Fibroblast of skin of abdomen (primary cell): ENCODE results near the gene OR1L6. TPM values are rescaled to one million over a fixed set of nuclear protein-coding genes. Genes with fewer than 3 reads are reported as not detected.

Source experiments
- DNase-seq: peaks from one replicate; pipeline ENCODE4 v3.0.0-alpha.2; 2013
- polyA plus RNA-seq, 2 experiments: library from polyadenylated mRNA; unstranded; fragments of 120-200 nt; gene quantifications; one replicate each; pipeline ENCODE4 v1.2.1, GENCODE V29; 2013; ENCODE audit not compliant: insufficient read length in 2 of 2

OR1L6 gene, protein sequence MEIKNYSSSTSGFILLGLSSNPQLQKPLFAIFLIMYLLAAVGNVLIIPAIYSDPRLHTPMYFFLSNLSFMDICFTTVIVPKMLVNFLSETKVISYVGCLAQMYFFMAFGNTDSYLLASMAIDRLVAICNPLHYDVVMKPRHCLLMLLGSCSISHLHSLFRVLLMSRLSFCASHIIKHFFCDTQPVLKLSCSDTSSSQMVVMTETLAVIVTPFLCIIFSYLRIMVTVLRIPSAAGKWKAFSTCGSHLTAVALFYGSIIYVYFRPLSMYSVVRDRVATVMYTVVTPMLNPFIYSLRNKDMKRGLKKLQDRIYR
- polyA plus RNA-seq (2013, experiment 1 of 2; ENCODE audit: insufficient read length), result not detected
- polyA plus RNA-seq (2013, experiment 2 of 2; ENCODE audit: insufficient read length), result not detected

DNA sequence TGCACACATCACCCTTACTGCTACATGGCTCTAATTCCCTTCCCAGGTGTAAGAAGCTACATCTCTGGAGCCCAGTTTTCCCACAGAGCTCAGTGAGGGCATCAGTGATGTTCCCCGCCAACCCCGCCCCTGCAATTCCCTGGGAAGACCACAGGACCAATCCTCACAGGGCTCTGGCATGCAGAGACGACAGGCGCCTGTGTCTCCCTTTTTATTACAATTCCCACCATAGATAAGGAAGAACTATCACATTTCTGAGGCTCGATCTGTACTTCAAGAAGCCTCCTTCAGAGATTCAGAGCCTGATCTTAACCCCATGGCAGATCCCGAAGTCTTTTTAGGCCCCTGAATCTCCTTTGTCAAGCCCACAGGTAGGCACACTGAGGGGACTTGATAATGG is at the start of gene OR1L6:
OR1L6 (plus strand) TSS at position 301 of the 400 bp plus-strand sequence. CDS start 7,545 bp downstream, outside the sequence.
- no peak for DNase-seq

DNA sequence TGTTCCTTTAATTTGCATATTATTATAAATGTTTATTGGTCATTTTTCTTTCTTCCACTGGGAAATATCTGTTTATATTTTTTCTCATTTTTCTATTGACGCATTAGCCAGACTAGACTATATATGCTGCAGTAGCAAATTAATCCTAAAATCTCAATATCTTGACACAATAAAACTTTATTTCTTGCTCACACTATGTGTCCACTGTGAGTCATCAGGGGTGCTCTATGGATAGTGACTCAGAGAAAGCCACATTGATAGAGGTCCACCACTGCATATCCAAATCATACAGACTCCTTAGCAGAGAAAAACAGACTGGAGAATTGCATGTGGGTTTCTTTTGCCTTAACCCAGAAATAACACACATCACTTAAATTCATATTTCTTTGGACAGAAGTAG is 46.4 kb upstream of the OR1L6 start:
- no peak for DNase-seq

DNA sequence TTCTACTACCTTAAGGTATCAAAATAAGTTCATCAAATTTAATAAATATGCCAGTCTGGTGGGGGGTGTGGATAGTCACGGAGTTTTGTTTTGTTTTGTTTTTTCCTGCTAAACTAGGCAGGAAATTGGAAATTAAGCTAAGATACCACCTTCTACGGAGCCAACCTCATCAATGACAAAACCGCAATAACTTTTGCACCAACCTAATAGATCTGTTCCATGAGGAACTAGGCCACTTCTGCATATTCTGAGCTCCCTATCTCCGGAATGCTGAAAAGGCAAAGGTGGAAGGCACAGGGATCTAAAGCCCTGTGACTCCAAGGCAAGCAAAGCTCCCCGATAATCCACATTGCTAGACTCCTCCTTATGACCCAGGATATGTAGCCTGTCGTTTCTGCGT is 24.1 kb upstream of the OR1L6 start:
- no peak for DNase-seq

DNA sequence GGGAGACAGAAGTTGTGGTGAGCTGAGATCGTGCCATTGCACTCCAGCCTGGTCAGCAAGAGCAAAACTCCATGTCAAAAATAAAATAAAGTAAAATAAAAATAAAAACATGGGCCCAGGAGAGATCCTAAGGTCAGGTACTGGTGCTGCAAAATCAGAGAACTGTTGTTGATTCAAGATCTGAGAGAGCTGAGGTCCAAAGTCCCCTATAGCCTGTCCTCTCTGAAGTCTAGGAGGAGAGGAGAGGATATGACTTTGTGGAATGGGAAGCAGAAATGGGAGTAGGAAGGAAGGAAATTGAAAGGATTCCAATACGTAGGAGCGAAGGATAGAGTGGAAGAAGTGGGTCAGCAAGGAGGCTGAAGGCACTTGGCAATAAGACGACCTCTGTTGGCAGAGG is 22.9 kb upstream of the OR1L6 start:
- no peak for DNase-seq

DNA sequence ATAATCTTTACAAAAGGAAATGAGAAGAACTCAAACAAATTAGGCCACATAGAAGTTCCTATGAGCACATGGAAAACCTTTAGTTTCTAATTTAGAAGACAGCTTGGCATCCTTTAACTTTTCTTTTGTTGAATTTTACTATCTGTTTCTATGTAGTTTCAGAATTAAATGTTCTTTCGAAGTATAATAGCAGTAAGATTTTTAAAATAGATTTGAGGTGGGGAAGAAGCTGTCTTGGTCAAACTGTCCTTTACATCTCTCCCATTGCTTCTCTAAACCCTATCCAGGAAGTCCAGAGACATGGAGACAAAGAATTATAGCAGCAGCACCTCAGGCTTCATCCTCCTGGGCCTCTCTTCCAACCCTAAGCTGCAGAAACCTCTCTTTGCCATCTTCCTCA is 18.4 kb upstream of the OR1L6 start, which contains the start of gene OR1L4:
OR1L4 (plus strand) TSS at position 301 of the 400 bp plus-strand sequence; CDS start at position 301, 0 bp downstream.
- DNase-seq, result no peak

DNA sequence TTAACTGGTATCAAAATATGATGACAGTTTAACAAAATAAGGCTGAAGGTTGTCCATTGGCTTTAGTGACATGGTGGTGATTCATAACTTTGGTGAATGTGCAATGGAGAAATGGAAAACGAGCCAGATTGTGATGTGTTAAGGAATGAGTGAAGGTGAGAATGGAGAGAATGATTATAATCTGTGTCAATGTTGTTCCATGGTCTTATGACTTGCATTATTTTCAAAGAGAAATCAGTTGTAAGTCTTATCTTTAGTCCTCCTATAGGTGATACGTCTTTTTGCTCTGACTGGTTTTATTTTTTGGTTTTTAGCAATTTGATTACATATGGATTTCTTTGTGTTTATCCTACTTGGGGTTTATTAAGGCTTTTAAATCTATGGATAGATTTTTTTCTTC is 12.7 kb downstream of the OR1L6 start:
- no peak for DNase-seq

DNA sequence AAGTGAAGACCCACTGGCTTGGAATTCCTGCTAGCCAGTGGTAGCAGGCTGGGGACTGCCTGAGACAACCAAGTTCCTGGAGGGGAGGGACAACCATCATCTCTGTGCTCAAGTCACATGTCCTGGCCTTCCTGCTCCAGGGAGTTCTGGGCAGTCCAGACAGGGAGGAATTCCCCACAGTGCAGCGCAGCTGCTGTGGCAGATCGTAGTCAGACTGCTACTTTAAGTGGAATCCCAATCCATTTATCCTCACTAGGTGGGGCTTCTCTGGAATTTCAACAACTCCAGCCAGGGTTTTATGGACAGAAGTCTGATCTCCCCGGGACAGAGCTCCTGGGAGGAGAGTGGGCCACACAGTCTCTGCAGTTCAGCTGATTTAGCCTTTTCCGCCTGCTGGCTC is 25.7 kb downstream of the OR1L6 start:
- DNase-seq, result no peak

DNA sequence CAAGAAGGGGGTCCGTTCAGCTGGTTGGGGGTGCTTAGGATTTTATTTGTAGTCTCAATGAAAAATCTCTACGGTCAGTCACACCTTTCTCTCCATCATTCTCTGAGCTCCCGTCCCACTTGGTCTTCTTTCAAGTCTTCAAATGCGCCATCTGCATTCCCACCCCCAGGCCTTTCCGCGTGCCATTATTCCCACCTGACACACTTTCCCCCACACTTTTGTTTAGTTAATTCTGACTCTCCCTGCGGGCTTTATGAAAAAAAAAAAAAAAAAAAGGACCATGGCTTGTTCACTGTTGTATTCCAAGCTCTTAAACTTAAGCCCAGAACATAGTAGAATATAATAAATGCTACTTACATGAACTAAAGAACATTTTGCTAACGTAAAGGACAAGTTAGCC is 34.9 kb downstream of the OR1L6 start:
- DNase-seq, result no peak

DNA sequence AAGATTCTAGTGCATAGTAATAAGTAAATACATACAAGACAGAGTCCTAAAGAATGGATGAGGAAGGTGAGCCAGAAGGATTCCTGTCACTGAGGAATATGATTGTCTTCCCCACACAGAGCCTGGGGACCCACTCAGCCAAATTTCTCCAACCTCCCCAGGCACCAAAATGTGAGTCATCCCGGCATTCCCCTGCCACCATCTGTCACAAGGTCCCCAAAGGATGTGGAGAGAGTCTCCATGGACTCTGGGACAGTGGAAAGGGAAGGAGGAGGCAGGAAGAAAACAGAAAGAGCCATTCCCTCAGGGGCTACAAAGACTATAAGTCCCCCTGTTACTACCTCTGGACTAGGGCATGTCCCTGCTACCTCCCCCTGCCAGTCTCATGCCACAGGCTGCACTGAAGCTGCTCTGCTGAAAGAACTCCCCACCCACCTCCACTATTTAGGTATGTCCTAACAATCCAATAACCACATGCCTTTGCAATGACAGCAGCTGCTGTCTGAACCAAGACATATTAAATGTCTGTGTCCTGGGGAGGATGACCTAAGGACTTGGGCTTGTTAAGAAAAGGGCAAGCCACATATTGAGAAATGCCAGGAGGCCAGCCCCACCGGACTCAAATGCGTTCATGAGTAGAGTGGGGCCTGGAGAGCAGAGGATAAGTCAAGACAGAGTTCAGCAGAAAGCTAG is 36.0 kb downstream of the OR1L6 start:
- DNase-seq, result peak; percentile 1

DNA sequence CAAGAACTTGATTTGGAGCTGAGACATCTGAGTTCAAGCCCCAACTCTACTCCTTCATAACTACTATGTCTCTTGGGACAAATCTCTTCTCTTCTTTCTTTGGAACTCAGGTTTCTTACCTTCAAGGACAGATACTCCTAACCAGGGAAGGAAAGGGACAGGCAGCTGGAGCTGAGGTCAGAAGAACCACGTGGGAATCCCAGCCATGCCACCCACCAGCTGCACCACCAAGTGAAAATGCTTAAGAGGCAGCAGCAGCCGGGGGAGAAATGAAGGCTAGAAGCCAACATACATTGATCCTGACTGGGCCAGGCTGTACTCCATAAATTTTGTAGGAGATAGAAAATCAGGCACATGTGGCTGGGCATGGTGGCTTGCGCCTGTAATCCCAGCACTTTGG is 37.1 kb downstream of the OR1L6 start:
- DNase-seq, result no peak

DNA sequence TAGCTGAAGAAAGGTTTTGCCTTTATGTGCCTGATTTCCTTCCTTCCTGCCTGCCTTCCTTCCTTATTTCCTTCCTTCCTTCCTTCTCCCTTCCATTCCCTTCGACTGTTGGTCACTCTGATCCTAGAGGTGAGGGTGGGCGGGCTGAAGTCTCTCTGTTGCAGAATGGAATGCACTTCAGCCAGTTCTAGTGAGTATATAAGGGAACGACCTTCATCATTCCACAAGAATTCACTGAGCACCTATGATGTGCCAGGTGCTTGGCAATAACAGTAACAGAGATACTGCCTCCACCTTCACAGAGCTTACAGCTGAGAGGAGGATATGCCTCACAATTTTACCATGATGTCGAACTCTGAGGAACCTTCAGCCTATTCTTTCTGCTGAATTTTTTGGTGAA is 37.9 kb downstream of the OR1L6 start:
- no peak for DNase-seq

DNA sequence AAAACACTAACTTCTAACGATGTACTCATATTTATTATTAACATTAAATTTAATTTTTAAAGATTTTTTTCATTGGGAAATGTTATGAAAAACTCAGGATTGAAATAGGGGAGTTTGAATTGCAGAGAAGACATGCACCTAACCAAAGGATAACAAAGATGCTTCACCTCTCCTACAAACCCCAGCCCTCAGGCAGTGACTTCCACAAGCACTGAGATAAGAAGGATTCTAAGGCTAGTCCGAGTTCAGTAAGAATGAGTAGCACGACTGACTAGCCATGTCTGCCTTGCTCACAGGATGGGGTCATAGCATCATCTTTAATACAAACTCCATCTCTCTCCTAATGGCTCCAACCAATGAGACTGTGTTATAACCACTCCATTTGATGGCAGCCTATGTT is 39.6 kb downstream of the OR1L6 start:
- no peak for DNase-seq

DNA sequence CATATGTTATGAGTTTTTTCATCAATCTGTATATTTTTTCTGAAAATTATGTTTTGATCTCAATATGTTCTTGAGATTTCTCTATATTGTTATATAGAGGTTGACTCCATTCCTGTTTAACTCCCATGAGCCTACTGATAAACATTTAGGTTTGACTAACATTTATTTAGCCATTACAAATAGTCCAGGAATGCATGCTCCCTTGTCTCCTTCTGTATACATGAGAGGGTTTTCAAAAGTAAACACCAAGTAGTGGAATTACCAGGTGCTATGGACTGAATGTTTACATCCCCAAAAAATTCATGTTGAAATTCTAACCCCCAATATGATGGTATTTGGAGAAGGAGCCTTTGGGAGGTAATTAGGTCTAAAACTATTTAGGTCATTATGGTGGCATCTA is 43.2 kb downstream of the OR1L6 start:
- no peak for DNase-seq

DNA sequence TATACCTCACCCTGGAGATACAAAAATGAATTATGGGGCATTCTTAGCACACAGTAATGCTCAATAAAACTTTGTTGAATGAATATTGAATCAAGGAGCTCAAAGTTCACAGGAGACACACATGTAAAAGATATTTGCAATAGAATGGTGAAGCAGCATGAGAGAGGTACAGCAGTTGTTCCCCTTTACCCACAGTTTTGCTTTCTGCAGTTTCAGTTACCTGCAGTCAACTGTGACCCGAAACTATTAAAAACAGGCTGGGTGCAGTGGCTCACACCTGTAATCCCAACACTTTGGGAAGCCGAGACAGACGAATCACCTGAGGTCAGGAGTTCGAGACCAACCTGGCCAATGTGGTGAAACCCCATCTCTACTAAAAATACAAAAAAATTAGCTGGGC is 44.2 kb downstream of the OR1L6 start:
- no peak for DNase-seq

DNA sequence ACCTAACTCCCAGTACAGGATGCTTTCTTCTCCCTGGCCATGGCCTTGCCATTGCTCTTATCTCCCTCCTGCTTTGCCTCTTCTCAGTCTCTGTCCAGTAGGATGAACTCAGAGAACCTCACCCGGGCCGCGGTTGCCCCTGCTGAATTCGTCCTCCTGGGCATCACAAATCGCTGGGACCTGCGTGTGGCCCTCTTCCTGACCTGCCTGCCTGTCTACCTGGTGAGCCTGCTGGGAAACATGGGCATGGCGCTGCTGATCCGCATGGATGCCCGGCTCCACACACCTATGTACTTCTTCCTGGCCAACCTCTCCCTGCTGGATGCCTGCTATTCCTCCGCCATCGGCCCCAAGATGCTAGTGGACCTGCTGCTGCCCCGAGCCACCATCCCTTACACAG is 46.7 kb downstream of the OR1L6 start, which contains the start of gene OR5C1:
OR5C1 (plus strand) TSS at position 103 of the 400 bp plus-strand sequence; CDS start at position 103, 0 bp downstream.
- no peak for DNase-seq

DNA sequence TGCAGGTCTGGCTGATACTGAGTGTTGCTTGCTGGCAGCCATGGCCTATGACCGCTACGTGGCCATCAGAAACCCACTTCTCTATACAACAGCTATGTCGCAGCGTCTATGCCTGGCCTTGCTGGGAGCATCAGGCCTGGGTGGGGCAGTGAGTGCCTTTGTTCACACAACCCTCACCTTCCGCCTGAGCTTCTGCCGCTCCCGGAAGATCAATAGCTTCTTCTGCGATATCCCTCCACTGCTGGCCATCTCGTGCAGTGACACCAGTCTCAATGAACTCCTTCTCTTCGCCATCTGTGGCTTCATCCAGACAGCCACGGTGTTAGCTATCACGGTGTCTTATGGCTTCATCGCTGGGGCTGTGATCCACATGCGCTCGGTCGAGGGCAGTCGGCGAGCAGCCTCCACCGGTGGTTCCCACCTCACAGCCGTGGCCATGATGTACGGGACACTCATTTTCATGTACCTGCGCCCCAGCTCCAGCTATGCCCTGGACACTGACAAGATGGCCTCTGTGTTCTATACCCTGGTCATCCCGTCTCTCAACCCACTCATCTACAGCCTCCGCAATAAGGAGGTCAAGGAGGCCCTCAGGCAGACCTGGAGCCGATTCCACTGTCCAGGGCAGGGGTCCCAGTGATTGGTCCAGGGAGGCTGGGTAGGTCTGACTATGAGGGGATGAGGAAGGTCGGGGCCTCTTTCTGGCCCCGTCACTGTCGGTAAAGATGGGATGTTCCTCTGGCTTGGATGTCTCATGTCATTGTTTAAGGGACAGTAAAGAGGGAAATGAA is 47.3 kb downstream of the OR1L6 start:
- no peak for DNase-seq

DNA sequence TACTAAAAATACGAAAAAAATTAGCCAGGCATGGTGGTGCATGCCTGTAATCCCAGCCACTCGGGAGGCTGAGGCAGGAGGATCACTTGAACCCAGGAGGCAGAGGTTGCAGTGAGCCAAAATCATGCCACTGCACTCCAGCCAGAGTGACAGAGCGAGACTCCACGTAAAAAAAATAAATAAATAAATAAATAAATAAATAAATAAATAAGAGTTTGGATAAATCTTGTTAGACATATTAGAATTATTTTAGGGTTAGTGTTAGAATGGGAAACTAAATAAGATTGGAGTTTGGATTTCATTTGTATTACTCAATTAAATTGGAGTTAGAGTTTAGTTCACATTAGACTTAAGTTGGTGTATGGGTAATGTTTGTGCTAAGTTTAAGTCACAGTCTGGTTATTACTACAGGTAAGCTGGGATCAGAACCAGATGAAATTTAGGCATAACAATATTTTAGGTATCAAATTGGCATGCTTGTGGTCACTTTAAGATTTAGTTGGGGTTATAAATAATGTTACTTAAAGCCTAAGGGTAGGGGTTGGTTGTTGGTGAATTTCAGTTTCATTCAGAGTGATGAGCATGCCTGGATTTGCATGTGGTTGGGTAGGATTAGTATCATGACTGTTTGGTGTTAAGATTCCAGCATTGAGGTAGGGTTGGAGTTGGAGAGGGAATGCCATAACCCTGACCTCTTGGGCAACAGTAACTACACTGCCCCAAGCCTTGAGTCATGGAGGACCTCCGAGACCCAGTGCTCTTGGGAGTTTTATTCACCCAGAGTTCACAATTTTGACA is 50.0 kb downstream of the OR1L6 start:
- no peak for DNase-seq

DNA sequence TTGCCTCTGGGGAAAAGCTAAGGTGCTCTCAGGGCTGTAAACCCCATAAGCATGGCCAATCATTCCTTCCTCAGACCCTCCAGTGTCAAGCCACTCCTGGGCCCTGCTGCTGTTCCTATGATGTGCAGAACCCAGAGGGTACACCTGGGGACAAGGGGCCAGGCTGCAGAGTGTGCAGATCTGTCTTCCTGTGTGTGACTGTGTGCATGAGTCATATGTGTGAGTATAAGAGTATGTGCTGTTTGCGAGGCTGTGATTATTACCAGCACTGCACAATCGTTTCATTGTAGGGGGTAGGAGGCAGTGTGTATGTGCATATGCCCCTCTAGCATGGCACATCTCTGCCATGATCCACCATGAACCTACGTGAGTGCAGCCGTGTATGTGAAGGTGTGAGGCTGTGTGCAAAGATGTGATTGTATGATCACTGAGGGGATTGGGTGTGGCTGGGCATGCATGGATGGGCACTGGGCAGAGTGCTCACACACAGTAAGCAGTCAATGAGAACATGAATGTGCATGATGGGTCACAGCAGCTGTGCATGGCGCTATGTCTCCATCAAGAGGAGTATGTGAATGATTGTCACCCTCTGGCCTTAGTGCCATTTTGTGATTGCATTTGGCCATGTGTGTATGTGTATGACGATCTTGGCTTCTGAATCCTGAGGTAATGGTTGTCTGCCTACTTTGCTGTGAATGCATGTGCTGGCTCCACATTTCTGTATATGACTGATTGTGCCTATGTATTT is 55.4 kb downstream of the OR1L6 start:
- DNase-seq, result no peak
